Stimulated activated CD8-positive, alpha-beta memory T cell treated with anti-CD3 and anti-CD28 coated beads, Interleukin-15, amount 100 ng/mL, for 24 hours (primary cell): Measurements from ENCODE around the gene AMDHD2.
A peak's percentile ranks its signal among the peaks of the same experiment; 100 is the strongest.
"Not testable (repeated sequence)": the region's sequence is repeated elsewhere in the genome, so short reads cannot be mapped to it uniquely, and the experiment has no call there.

ENCODE experiments used
- DNase-seq: peaks from one replicate; pipeline ENCODE4 v3.0.0-alpha.2; 2020; ENCODE audit warnings: low read depth

Gene AMDHD2

GRCh38 chr16:2520097-2520783 is at the start of gene AMDHD2:
Gene AMDHD2 (plus strand): TSS chr16:2520371. CDS start chr16:2520459, 88 bp downstream.
- DNase-seq: peak; percentile 89

- no peak for DNase-seq
Observed at GRCh38 chr16:2470603-2471015, 49.6 kb upstream of the AMDHD2 start.

DNA sequence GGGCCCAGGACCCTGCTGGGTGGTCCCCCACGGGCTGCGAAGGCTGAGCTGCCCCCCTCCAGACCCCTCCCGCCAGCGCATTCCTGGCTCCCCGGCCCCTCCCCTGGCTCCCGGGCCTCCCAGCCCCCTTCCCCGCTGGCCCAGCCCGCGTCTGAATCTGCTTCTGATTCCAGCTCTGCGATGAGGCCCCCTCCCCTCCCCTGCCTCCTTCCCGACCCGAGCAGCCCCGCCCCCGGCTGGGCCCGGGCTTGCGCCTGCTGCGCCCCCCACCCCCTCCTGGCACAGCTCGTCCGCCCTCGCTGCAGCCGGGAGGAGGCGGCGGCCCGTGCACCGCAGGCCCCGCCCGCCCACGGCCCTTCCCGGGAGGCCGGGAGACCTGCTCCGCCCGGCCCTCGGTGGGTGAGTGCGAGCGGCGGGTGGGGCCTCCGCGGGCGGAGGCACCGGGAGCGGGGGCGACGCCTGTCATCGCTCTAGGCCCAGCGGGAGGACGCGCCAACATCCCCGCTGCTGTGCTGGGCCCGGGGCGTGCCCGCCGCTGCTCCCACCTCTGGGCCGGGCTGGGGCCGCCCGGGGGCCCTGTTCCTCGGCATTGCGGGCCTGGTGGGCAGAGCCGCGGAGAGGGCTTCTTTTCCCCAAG is 49.0 kb upstream of the AMDHD2 start, which contains the start of gene NTN3:
Gene NTN3, plus strand, starts transcription at position 282 of the 637 bp plus-strand sequence. CDS start 405 bp downstream, outside the sequence.
- no peak for DNase-seq

DNA sequence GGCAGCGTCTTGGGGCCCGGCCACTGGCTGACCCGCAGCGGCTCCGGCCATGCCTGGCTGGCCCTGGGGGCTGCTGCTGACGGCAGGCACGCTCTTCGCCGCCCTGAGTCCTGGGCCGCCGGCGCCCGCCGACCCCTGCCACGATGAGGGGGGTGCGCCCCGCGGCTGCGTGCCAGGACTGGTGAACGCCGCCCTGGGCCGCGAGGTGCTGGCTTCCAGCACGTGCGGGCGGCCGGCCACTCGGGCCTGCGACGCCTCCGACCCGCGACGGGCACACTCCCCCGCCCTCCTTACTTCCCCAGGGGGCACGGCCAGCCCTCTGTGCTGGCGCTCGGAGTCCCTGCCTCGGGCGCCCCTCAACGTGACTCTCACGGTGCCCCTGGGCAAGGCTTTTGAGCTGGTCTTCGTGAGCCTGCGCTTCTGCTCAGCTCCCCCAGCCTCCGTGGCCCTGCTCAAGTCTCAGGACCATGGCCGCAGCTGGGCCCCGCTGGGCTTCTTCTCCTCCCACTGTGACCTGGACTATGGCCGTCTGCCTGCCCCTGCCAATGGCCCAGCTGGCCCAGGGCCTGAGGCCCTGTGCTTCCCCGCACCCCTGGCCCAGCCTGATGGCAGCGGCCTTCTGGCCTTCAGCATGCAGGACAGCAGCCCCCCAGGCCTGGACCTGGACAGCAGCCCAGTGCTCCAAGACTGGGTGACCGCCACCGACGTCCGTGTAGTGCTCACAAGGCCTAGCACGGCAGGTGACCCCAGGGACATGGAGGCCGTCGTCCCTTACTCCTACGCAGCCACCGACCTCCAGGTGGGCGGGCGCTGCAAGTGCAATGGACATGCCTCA is 48.3 kb upstream of the AMDHD2 start:
- DNase-seq: no peak

GRCh38 chr16:2472488-2472864 is 47.7 kb upstream of the AMDHD2 start:
- no peak for DNase-seq

DNA sequence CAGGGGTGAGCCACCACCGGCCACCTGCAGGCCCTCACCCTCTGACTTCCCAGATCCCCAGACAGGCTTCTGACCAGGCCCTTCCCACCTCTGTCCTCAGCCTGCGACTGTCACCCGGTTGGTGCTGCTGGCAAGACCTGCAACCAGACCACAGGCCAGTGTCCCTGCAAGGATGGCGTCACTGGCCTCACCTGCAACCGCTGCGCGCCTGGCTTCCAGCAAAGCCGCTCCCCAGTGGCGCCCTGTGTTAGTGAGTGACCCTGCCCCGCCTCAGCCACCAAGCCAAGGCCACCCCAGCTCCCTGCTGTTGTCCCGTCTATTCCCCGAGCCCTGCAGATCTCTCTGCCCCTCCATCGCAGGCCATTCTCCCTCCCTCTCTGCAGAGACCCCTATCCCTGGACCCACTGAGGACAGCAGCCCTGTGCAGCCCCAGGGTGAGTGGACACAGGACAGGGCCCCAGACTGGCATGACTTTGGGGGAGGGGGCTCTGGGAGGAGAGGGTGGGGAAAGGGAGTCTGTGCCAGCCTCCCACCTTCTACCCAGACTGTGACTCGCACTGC is 47.2 kb upstream of the AMDHD2 start:
- DNase-seq: no peak

GRCh38 chr16:2473446-2473926 is 46.7 kb upstream of the AMDHD2 start:
- no peak for DNase-seq

GRCh38 chr16:2473999-2474876 is 45.9 kb upstream of the AMDHD2 start:
- DNase-seq: no peak

GRCh38 chr16:2474877-2475412 is 45.2 kb upstream of the AMDHD2 start, which contains the start of gene TBC1D24:
Gene TBC1D24 (plus strand): TSS chr16:2475127. CDS start chr16:2496149, 21,022 bp downstream.
- peak; percentile 71 for DNase-seq

DNA sequence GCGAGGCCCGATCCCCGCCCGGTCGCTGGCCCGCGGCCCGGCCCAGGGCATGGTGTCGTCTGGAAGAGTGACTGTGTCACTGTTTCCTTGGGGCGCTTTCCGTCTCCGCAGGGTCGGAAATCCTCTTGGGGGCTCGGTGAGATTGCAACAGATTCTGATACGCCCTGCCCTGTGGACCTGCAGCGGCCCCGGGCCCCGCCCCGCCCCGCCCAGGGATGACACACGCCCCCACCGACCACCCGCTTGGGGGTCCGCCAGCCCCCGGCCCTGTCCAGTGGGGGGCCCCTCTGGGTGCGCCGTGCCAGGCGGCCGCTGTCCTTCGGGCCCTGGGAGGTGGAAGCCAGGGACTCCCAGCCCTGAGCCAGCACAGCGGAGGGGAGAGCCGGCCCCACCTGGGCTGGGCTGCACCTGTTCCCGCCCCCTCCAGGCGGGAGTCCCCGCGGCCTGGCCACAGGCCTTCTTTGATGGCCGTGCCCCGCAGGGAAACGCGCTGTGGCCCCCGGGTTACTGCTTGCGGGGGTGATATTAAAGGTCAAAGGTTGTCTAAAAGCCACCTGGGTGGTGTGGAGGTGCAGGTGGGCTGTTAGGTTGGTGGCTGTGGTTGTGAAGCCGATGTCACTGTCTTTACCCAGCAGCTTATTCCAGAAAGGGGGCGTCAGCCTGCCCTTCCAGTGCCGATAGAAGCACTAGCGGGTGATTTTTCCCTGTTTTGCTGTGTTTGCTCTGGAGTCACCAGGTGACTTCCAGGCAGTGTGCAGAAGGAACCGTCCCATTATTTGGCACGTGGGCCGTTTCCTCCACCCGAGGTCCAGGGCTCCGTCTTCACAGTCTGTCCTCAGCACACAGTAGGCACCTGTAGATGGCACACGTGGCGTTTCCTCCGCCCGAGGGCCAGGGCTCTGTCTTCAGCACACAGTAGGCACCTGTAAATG is 44.5 kb upstream of the AMDHD2 start:
- DNase-seq: no peak

GRCh38 chr16:2476345-2476720 is 43.8 kb upstream of the AMDHD2 start:
- no peak for DNase-seq

GRCh38 chr16:2476741-2477140 is 43.4 kb upstream of the AMDHD2 start:
- no peak for DNase-seq

DNA sequence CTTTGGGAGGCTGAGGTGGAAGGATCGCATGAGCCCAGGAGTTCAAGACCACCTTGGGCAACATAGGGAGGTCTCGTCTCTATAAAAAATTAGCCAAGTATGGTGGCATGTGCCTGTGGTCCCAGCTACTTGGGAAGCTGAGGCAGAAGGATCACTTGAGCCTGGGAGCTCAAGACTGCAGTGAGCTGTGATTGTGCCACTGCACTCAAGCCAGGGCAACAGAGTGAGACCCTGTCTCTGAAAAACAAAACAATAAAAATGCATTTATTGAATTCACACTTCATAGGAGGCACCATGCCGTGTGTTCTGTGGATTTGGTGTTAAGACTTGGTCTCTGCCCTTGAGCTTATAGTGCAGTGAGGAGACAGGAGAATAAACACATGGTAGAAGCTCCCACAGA is 42.8 kb upstream of the AMDHD2 start:
- no peak for DNase-seq

- no peak for DNase-seq
Observed at GRCh38 chr16:2478279-2478678, 41.9 kb upstream of the AMDHD2 start.

DNA sequence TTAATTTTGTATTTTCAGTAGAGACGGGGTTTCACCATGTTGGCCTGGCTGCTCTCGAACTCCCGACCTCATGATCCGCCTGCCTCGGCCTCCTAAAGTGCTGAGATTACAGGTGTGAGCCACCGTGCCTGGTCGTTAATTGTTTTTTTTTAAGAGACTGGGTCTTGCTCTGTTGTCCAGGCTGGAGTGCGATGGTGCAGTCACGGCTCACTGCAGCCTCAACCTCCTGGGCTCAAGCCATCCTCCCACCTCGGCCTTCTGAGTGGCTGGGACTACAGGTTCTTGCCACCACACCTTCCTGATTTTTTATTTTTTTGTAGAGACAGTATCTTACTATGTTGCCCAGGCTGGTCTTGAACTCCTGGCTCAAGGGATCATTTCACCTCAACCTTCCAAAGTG is 40.2 kb upstream of the AMDHD2 start:
- not testable (repeated sequence) for DNase-seq

GRCh38 chr16:2480948-2481347 is 39.2 kb upstream of the AMDHD2 start:
- no peak for DNase-seq

- DNase-seq: no peak
Observed at GRCh38 chr16:2481676-2482075, 38.5 kb upstream of the AMDHD2 start.

DNA sequence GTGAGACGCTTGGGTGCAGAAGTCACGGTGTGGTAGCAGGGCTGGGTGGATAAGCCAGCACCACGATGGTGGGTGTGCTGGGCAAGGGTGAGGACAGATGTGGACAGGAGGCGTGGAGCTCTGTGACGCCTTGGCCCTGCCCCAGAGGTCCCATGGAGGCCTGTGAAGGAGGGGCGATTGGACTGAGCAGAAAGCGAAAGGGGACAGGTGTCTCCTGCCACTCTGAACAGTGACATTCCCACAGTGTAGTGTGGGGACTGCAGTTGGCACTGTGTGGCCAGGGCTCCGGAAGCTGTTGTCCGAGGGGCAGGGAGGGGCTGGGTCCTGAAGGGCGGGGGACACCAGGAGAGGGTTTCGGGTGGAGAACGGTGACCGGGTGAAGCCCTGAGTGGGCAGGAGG is 37.9 kb upstream of the AMDHD2 start:
- no peak for DNase-seq

DNA sequence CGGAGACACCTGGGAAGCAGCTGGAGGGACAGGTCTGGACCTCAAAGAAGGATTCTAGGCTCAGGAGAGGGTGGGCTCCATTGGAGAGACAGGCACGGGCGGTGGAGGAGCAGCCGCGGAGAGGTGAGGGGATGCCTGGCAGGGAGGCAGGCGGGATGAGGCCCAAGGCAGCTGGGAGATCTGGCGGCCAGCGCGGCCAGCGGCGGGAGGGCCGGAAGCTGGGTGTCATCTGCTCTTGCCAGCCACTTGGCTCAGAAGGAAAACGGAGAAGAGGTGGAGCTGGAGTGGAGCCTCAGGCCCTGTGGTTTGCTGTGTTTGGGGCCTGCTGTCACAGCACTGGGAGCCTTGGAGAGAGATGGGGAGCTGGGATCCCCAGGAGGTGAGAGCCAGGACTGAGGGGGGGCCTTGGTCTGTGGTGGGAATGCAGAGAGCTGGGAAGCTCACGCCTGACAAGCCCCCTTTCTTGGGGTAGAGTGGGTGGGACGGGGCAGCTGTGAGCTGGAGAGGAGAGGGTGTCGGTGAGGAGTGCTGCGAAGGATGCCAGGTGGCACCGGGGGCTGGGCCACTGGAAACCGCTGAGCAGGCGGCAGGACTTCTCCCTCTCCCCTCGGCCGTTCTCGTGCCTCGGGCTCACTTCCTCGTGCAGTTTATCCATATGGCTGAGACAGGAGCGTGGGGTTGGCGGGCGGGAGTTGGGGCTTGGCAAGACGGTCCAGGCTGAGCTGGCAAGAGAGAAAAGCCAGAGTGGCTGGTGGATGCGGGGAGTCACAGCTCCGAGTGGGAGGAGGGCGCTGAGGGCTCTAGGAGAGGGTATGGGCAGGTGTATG is 37.2 kb upstream of the AMDHD2 start:
- no peak for DNase-seq
